ENCODE results near the gene TMEM123.

The TMEM123 gene

GRCh38 chr11:102470251-102470650, 17.7 kb upstream of the TMEM123 start:
- no peaks in the 10 kb centered on the region for H3K36me3 ChIP-seq (ENCODE audit: control insufficient read depth, insufficient read depth, low read length)
- H3K4ac ChIP-seq (ENCODE audit: low read depth, low read length) = no peak overlapping the region
- no peak overlapping the region for H2BK120ac ChIP-seq (ENCODE audit: low read depth, low read length)
- H3K18ac ChIP-seq (ENCODE audit: low read length) = no peak overlapping the region
- no peak overlapping the region for H3K4me3 ChIP-seq (ENCODE audit: low read length)
- H3K4me2 ChIP-seq (ENCODE audit: low read length) = no peak overlapping the region
- H3K79me2 ChIP-seq (ENCODE audit: control insufficient read depth, insufficient read depth, low read length) = no peaks in the 10 kb centered on the region
- no peak overlapping the region for H2BK5ac ChIP-seq (ENCODE audit: low read length)
- H2BK15ac ChIP-seq (replicated peaks; ENCODE audit: low read depth) = no peak overlapping the region
- no peaks in the 10 kb centered on the region for H3K27me3 ChIP-seq (ENCODE audit: insufficient read depth, low read length, poor library complexity)
- H4K5ac ChIP-seq (ENCODE audit: low read length) = no peak overlapping the region
- H3K23ac ChIP-seq (ENCODE audit: low read length) = no peak overlapping the region
- H3K27ac ChIP-seq (ENCODE audit: low read depth, low read length) = no peak overlapping the region
- H4K8ac ChIP-seq (ENCODE audit: low read depth, low read length) = no peak overlapping the region
- no peak overlapping the region for H3K9ac ChIP-seq (ENCODE audit: low read length)
- no peak for DNase-seq
- no peaks in the 10 kb centered on the region for H3K79me1 ChIP-seq (ENCODE audit: low read length)
- no peak overlapping the region for H2AK5ac ChIP-seq (ENCODE audit: low read length)
- no CpG with 5 or more reads among the region's 3 CpGs for WGBS (ENCODE audit: extremely low coverage, insufficient coverage, low lambda C conversion rate)
- H3K4me1 ChIP-seq (ENCODE audit: control insufficient read depth, low read depth, low read length) = no peaks in the 10 kb centered on the region
- no peak overlapping the region for H3K56ac ChIP-seq (ENCODE audit: low read length)

GRCh38 chr11:102469196-102469821, 16.7 kb upstream of the TMEM123 start:
- Histone ChIP-seq H3K4me3 (ENCODE audit: low read length) (no peak overlapping the region), H3K27ac (ENCODE audit: low read depth, low read length) (no peak overlapping the region), H2AK5ac (ENCODE audit: low read length) (no peak overlapping the region)

DNA sequence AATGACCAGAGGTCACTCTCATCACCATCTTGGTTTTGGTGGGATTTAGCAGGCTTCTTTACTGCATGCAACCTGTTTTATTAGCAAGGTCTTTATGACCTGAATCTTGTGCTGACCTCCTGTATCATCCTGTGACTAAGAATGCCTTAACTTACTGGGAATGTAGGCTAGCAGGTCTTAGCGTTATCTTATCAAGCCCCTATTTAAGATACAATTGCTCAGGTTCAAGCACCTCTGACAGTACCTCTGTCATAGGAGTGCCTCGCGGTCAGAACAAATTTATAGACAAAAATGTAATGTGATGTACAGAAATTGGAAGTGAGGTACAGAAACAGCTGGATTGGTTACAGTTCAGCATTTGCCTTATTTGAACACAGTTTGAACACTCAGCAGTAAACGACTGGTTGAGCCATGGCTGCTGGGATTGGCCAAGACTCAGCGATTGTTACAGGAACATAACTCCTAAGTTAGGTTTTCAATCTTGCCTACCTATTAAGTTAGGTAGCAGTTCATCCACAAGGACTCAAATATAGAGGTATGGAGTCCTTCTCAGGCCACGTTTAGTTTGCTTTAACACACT, 16.1 kb upstream of the TMEM123 start:
- no peak overlapping the region for H3K27ac ChIP-seq (ENCODE audit: low read depth, low read length)
- H3K27me3 ChIP-seq (ENCODE audit: insufficient read depth, low read length, poor library complexity) = no peaks in the 10 kb centered on the region
- H3K4me3 ChIP-seq (ENCODE audit: low read length) = no peak overlapping the region
- no peaks in the 10 kb centered on the region for H3K4me1 ChIP-seq (ENCODE audit: control insufficient read depth, low read depth, low read length)
- H3K79me2 ChIP-seq (ENCODE audit: control insufficient read depth, insufficient read depth, low read length) = no peaks in the 10 kb centered on the region
- no peak overlapping the region for H3K18ac ChIP-seq (ENCODE audit: low read length)
- no peak overlapping the region for H2BK120ac ChIP-seq (ENCODE audit: low read depth, low read length)
- no peak overlapping the region for H2AK5ac ChIP-seq (ENCODE audit: low read length)
- no peak overlapping the region for H2BK15ac ChIP-seq (replicated peaks; ENCODE audit: low read depth)
- H2BK5ac ChIP-seq (ENCODE audit: low read length) = no peak overlapping the region
- H3K4ac ChIP-seq (ENCODE audit: low read depth, low read length) = no peak overlapping the region
- DNase-seq = peak; percentile 48
- H3K4me2 ChIP-seq (ENCODE audit: low read length) = no peak overlapping the region
- H3K56ac ChIP-seq (ENCODE audit: low read length) = no peak overlapping the region
- no peak overlapping the region for H4K5ac ChIP-seq (ENCODE audit: low read length)
- H3K23ac ChIP-seq (ENCODE audit: low read length) = no peak overlapping the region
- no peaks in the 10 kb centered on the region for H3K36me3 ChIP-seq (ENCODE audit: control insufficient read depth, insufficient read depth, low read length)
- H3K9ac ChIP-seq (ENCODE audit: low read length) = no peak overlapping the region
- H4K8ac ChIP-seq (ENCODE audit: low read depth, low read length) = no peak overlapping the region
- WGBS (ENCODE audit: extremely low coverage, insufficient coverage, low lambda C conversion rate) = no CpG with 5 or more reads among the region's 6 CpGs
- no peaks in the 10 kb centered on the region for H3K79me1 ChIP-seq (ENCODE audit: low read length)

More at GRCh38 chr11:102469196-102469821, 16.7 kb upstream of the TMEM123 start:
- Histone ChIP-seq H3K9ac (ENCODE audit: low read length) (no peak overlapping the region), H3K4me2 (ENCODE audit: low read length) (no peak overlapping the region), H3K56ac (ENCODE audit: low read length) (no peak overlapping the region), H3K79me2 (ENCODE audit: control insufficient read depth, insufficient read depth, low read length) (no peaks in the 10 kb centered on the region), H3K4ac (ENCODE audit: low read depth, low read length) (no peak overlapping the region), H3K79me1 (ENCODE audit: low read length) (no peaks in the 10 kb centered on the region), H3K36me3 (ENCODE audit: control insufficient read depth, insufficient read depth, low read length) (no peaks in the 10 kb centered on the region), H3K4me1 (ENCODE audit: control insufficient read depth, low read depth, low read length) (no peaks in the 10 kb centered on the region), H2BK15ac (replicated peaks; ENCODE audit: low read depth) (no peak overlapping the region), H2BK5ac (ENCODE audit: low read length) (no peak overlapping the region), H2BK120ac (ENCODE audit: low read depth, low read length) (no peak overlapping the region), H3K18ac (ENCODE audit: low read length) (peak overlapping the region; percentile 68), H3K27me3 (ENCODE audit: insufficient read depth, low read length, poor library complexity) (no peaks in the 10 kb centered on the region), H4K5ac (ENCODE audit: low read length) (no peak overlapping the region), H3K23ac (ENCODE audit: low read length) (no peak overlapping the region), H4K8ac (ENCODE audit: low read depth, low read length) (no peak overlapping the region)
- no CpG with 5 or more reads among the region's 8 CpGs for WGBS (ENCODE audit: extremely low coverage, insufficient coverage, low lambda C conversion rate)
- no peak for DNase-seq

DNA sequence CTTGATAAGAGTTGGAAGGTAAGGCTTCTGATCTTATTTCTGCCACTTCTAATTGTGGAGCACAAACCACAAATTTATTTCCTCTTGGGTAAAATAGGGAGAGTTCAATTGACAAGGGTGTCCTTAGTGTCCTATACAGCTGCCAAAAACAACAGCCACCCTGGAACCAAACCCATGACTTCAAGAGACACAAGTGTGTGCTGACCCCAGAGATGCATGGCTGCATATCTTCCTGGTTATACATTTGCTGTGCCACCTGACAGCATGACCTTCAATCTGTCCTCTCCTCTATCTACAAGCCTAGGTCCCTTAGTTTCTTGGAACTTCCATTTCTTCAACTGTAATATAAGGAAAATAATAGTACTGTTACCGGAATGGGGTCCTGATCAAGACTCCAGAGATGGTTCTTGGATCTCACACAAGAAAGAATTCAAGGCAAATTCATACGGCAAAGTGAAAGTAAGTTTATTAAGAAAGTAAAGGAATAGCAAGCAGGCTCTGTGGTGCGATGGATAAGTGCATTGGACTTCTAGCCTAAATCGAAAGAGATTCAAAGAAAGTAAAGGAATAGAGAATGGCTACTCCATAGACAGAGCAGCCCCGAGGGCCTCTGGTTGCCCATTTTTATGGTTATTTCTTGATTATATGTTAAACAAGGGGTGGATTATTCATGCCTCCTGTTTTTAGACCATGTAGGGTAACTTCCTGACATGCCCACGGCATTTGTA, 15.5 kb upstream of the TMEM123 start:
- no peak overlapping the region for H2BK120ac ChIP-seq (ENCODE audit: low read depth, low read length)
- H3K79me1 ChIP-seq (ENCODE audit: low read length) = no peaks in the 10 kb centered on the region
- H3K56ac ChIP-seq (ENCODE audit: low read length) = no peak overlapping the region
- no peak overlapping the region for H3K23ac ChIP-seq (ENCODE audit: low read length)
- H3K9ac ChIP-seq (ENCODE audit: low read length) = no peak overlapping the region
- no peak overlapping the region for H3K4me2 ChIP-seq (ENCODE audit: low read length)
- H3K4me3 ChIP-seq (ENCODE audit: low read length) = no peak overlapping the region
- no peak overlapping the region for H2BK5ac ChIP-seq (ENCODE audit: low read length)
- H3K18ac ChIP-seq (ENCODE audit: low read length) = no peak overlapping the region
- H3K79me2 ChIP-seq (ENCODE audit: control insufficient read depth, insufficient read depth, low read length) = no peaks in the 10 kb centered on the region
- no peak overlapping the region for H3K27ac ChIP-seq (ENCODE audit: low read depth, low read length)
- no peak overlapping the region for H4K8ac ChIP-seq (ENCODE audit: low read depth, low read length)
- H3K36me3 ChIP-seq (ENCODE audit: control insufficient read depth, insufficient read depth, low read length) = no peaks in the 10 kb centered on the region
- no peaks in the 10 kb centered on the region for H3K4me1 ChIP-seq (ENCODE audit: control insufficient read depth, low read depth, low read length)
- no peak overlapping the region for H3K4ac ChIP-seq (ENCODE audit: low read depth, low read length)
- H2AK5ac ChIP-seq (ENCODE audit: low read length) = no peak overlapping the region
- no CpG with 5 or more reads among the region's 6 CpGs for WGBS (ENCODE audit: extremely low coverage, insufficient coverage, low lambda C conversion rate)
- no peak overlapping the region for H4K5ac ChIP-seq (ENCODE audit: low read length)
- H3K27me3 ChIP-seq (ENCODE audit: insufficient read depth, low read length, poor library complexity) = no peaks in the 10 kb centered on the region
- H2BK15ac ChIP-seq (replicated peaks; ENCODE audit: low read depth) = no peak overlapping the region
- DNase-seq = no peak

GRCh38 chr11:102467080-102467708, 14.6 kb upstream of the TMEM123 start:
- Histone ChIP-seq H2BK120ac (ENCODE audit: low read depth, low read length) (no peak overlapping the region), H3K4me2 (ENCODE audit: low read length) (no peak overlapping the region), H2AK5ac (ENCODE audit: low read length) (no peak overlapping the region), H3K27me3 (ENCODE audit: insufficient read depth, low read length, poor library complexity) (no peaks in the 10 kb centered on the region), H3K27ac (ENCODE audit: low read depth, low read length) (no peak overlapping the region), H3K4ac (ENCODE audit: low read depth, low read length) (peak overlapping the region; percentile 36), H3K79me2 (ENCODE audit: control insufficient read depth, insufficient read depth, low read length) (no peaks in the 10 kb centered on the region), H3K79me1 (ENCODE audit: low read length) (no peaks in the 10 kb centered on the region), H2BK5ac (ENCODE audit: low read length) (no peak overlapping the region), H3K56ac (ENCODE audit: low read length) (no peak overlapping the region), H4K5ac (ENCODE audit: low read length) (no peak overlapping the region), H3K4me3 (ENCODE audit: low read length) (no peak overlapping the region), H2BK15ac (replicated peaks; ENCODE audit: low read depth) (no peak overlapping the region), H3K9ac (ENCODE audit: low read length) (no peak overlapping the region), H4K8ac (ENCODE audit: low read depth, low read length) (no peak overlapping the region), H3K4me1 (ENCODE audit: control insufficient read depth, low read depth, low read length) (no peaks in the 10 kb centered on the region), H3K18ac (ENCODE audit: low read length) (no peak overlapping the region), H3K36me3 (ENCODE audit: control insufficient read depth, insufficient read depth, low read length) (no peaks in the 10 kb centered on the region), H3K23ac (ENCODE audit: low read length) (no peak overlapping the region)
- DNase-seq = no peak
- WGBS (ENCODE audit: extremely low coverage, insufficient coverage, low lambda C conversion rate) = no CpG with 5 or more reads among the region's 4 CpGs

Data from mesendoderm (in vitro differentiated cells).